DMS 273 (cell line): ENCODE measurements around the gene PCDHB1.
A peak's percentile ranks its signal among the peaks of the same experiment; 100 is the strongest.

Experiments used
- DNase-seq: peaks from one replicate; lab custom pipeline; 2025; ENCODE audit not compliant: unreplicated experiment; lab: John Stamatoyannopoulos, UW

Gene PCDHB1, protein sequence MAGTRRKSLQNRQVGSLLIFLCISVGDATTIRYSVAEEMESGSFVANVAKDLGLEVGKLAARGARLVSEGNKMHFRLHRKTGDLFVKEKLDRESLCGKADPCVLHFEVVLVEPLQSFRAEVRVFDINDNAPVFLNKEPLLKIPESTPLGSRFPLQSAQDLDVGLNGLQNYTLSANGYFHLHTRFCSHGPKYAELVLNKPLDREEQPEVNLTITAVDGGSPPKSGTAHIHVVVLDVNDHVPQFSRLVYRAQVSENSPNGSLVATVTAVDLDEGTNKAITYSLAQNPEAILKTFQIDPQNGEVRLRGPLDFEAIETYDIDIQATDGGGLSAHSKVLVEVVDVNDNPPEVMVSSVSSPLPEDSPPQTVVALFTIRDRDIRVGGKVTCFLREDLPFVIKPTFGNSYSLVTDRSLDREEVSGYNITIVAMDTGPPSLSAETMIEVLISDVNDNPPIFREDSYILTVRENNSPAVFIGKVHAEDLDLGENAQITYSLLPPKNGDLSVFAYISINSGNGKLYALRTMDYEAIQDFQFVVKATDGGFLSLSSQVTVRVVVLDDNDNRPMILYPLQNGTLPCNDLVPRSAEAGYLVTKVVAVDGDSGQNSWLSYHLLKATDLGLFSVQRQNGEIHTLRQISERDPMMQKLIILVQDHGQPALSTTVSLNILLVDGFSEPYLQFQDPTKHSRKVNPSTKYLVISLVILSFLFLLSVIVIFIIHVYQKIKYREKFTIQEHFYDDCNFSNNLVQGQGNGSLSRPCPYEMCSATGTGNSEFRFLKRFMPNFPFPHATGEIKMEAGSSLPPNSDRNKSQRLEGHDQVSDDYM

DNA sequence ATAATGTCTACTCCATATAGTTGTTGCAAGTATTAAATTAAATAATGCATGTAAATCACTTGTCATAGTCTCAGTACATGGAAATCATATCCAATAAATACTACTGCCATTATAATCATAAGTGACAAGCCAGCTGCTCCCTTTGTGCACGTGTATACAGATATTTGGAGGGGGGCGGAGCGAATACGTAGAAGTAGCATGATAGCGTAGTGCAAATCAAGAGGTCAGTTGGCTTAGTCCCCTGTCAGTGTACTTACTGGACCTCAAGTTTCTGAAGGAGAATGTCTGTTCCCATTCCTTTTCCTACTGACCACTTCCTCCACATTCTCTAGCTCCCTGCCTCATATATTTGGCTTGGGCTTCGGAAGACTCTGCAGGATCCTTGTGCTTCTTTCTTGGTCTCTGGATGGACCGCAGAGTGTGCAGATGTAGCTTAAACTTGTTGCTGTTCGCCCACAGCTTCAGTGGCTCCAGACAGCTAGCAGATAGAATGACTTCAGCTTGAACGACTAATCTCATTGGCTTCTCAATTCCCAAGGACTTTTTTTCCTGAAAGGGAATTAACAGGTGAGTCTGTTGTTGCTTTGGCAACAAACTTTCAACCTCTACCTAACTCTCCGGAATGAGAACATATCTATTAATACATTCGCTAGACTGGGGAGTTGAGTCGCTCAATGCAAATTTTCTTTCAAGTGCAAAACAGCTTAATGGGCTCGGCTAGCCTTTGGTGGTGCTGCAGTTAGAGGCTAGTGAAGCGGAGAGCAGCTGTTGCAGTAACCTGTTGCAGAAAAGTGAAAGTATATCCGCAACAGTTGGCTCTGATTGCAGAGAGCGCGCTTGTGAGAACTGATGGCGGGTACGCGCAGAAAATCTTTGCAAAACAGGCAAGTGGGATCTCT is at the start of gene PCDHB1:
TSS of gene PCDHB1 (plus strand) at position 753 of the 899 bp plus-strand sequence. CDS start at position 850, 97 bp downstream.
- peak; percentile 84 for DNase-seq

DNA sequence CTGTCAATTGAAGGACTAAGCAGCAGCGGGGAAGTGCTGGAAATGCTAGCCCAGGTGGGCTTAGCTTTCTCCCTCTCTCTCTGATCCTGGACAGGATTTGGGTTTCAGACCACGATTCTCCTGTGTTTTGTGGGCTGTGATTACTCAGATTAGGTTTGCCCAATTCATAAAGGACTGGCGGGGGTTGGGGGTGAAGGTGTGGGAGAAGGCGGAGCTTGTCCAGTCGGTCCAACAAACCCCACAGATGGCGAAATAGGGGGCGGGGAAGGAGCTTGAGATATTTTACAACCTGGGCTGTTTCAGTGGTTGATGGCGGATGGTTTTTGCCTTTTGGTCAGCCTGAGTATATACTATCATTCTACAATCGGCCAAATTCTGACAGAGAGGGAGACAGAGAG is 49.7 kb upstream of the PCDHB1 start:
- DNase-seq, result peak; percentile 34

- DNase-seq, result peak; percentile 22
Observed at GRCh38 chr5:141001844-141002604, 49.1 kb upstream of the PCDHB1 start.

- DNase-seq, result no peak
Observed at GRCh38 chr5:141002605-141002965, 48.6 kb upstream of the PCDHB1 start.

DNA sequence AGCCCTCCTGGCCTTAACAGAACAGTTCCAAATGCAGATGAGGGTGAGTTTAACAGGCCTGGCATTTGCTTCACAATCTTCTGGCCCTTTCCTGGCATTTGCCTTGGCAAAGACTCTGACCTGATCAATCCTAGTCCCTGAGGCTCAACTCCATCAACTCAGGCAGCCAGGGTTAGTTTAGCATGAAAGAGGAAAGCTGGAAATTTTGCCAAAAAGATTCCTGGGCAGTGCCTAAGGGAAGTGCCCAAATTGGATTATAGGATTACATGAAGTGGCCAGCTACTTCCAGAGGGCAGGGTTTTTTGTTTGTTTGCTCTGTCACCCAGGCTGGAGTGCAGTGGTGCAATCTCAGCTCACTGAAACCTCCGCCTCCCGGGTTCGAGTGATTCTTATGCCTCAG is 48.1 kb upstream of the PCDHB1 start:
- no peak for DNase-seq

- peak; percentile 10 for DNase-seq
Observed at GRCh38 chr5:141003791-141004611, 47.2 kb upstream of the PCDHB1 start.

DNA sequence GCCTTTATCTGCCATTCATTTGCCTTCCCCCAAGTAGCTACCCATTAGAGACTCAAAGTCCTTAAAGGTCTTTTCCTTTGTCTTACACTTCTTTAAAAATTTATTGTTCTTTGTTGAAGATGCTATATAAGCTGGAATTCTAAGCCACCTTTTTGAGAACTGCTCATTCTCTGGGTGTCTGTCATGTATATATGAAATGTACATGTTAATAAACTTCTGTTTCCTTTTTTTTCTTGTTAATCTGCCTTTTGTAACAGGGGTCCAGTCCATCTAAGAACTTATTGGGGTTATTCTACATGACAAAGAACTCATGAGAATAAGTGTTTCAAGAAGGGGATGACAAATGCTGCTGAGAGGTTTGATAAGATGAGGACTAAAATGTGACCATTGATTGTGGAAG is 43.4 kb upstream of the PCDHB1 start:
- no peak for DNase-seq

DNA sequence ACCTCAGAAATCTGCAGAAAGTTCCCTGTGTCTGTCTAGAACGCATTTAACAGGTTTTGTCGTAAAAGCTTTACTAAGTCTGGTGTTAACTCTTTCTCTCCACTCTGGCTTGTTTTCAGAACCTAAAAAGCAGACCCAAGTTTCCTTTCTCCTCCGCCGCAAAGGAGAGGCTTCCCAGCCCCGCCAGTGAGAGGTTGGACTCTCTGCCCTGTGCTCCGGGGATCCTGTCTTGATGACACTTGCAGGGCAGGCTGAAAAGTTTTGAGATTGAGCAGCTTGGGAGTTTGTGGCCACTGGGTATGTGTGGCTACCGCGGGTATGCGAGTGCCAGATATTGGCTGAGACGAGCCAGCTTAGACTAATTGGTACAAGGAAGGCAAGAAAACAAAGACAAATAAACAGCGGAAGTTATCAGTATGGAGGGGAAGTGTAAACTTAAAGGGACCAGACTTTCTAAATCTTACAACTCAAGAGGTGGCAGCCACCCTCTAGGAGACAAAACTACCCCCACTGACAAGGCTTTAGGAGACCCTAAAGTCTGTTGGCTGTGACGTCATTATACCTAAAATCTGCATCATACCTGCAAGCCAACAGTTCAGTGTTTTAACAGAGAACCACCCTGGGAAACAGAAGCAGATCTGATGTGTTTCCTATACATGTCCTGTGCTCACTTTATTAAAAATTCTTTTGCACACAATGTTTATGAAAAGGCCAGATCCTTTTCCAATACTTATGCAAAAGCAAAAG is 41.0 kb upstream of the PCDHB1 start:
- no peak for DNase-seq

GRCh38 chr5:141017943-141018342 is 33.2 kb upstream of the PCDHB1 start:
- DNase-seq, result no peak

DNA sequence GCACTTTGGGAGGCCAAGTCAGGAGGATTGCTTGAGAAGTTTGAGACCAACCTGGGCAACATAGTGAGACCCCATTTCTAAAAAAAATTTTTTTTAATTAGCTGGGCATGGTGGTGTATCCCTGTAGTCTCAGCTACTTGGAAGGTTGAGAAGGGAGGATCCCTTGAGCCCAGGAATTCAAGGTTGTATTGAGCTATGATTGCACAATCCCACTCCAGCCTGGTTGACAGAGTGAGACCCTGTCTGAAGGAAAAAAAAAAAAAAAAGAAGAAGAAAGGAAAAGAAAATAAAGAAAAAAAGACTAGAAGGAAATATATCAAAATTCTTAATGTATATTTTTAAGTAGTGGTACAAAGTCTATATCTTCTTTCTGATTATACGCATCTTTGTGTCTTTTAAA is 28.8 kb upstream of the PCDHB1 start:
- DNase-seq, result no peak

DNA sequence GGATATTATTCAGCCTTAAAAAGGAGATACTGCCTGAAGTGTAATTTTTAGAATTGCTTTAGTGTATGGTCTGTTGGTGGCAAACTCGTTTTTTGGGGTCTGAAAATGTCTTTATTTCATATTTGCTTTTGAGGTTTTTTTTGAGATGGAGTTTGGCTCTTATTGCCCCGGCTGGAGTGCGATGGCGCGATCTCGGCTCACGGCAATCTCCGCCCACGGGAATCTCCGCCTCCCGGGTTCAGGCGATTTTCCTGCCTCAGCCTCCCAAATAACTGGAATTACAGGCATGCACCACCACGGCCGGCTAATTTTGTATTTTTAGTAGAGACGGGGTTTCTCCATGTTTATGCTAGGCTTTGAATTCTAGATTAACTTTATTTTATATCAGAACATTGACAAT is 20.2 kb upstream of the PCDHB1 start:
- no peak for DNase-seq

GRCh38 chr5:141032626-141033025 is 18.5 kb upstream of the PCDHB1 start:
- no peak for DNase-seq

- DNase-seq, result no peak
Observed at GRCh38 chr5:141039061-141039460, 12.1 kb upstream of the PCDHB1 start.

- peak; percentile 60 for DNase-seq
Observed at GRCh38 chr5:141039517-141039916, 11.7 kb upstream of the PCDHB1 start.

GRCh38 chr5:141040093-141040770 is 10.9 kb upstream of the PCDHB1 start:
- peak; percentile 94 for DNase-seq

DNA sequence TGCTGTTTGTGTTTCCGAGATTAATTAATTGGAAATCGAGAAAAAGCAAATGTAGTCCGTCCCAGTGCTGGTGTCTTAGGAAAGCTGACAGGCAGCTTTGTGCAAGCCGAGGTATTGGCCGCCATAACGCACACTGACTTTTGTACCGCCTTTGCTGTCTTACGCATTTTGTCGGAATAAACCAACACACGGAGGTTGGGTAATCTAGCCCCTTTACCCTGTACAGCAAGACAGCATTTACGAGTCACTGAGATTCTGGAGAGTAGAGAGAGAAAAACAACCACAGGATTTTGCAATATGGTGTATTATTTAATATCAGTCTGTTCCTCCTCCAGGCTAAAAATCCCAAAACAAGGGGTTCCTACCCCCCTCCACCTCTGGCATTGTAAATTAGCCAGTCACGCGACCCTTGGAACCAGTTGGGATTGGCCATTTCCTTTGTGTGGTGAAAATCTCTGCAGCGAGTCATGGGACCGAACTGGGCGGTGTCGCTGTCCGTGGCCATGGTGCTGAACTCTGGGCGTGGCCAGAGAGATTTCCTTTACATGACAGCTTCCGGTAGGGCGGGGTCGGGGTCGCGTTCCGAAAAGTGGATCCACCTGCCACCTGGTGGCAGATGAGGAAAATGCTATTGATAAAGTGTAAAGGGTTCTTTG is 10.3 kb upstream of the PCDHB1 start:
- DNase-seq, result peak; percentile 99

GRCh38 chr5:141041427-141041785 is 9.8 kb upstream of the PCDHB1 start:
- no peak for DNase-seq

- peak; percentile 80 for DNase-seq
Observed at GRCh38 chr5:141042555-141042954, 8.6 kb upstream of the PCDHB1 start.
